Naive B cell (primary cell): ENCODE data around the gene GAGE12D. TPM values are rescaled to one million over a fixed set of nuclear protein-coding genes. Genes with fewer than 3 reads are reported as not detected.

Experiments used
- polyA plus RNA-seq, 6 donors: library from polyadenylated mRNA; unstranded; fragments of 300-500 nt; fragmentation: Illumina TruSeq; gene quantifications; one replicate each; pipeline ENCODE4 v1.2.3, GENCODE V29; 2021; ENCODE audit warnings: low read depth in 6 of 6

Gene GAGE12D
- polyA plus RNA-seq, 6 donors from 2014 or later = not detected

Other genes with a start within 250 kb of the GAGE12D start
- gene GAGE10, start 238.1 kb upstream of the GAGE12D start, polyA plus RNA-seq = not detected
- gene GAGE12J, start 219.7 kb upstream of the GAGE12D start, polyA plus RNA-seq = not detected
- not detected for gene GAGE13, start 210.2 kb upstream of the GAGE12D start, polyA plus RNA-seq
- gene GAGE12C, start 9.6 kb upstream of the GAGE12D start, polyA plus RNA-seq = not detected
- gene GAGE12E, start 9.6 kb downstream of the GAGE12D start, polyA plus RNA-seq = not detected
- gene GAGE12F, start 19.1 kb downstream of the GAGE12D start, polyA plus RNA-seq = not detected
- not detected for gene GAGE12G, start 28.7 kb downstream of the GAGE12D start, polyA plus RNA-seq
- not detected for gene GAGE12H, start 38.2 kb downstream of the GAGE12D start, polyA plus RNA-seq
- not detected for gene GAGE2A, start 47.8 kb downstream of the GAGE12D start, polyA plus RNA-seq
- not detected for gene GAGE1, start 57.3 kb downstream of the GAGE12D start, polyA plus RNA-seq
- gene PAGE1, start 154.3 kb downstream of the GAGE12D start, polyA plus RNA-seq = not detected